Neuronal stem cell (in vitro differentiated cells): ENCODE measurements around the gene ALPP.

Source experiments
- DNase-seq: peaks from one replicate; pipeline ENCODE4 v3.0.0-alpha.2; 2013; ENCODE audit warnings: low spot score
- H2AFZ ChIP-seq: one replicate; pipeline ENCODE4 v1.6.1; 2013; ENCODE audit warnings: mild to moderate bottlenecking, low read length, inconsistent platforms
- H2AK5ac ChIP-seq: 2 replicates; pipeline ENCODE4 v1.6.1; 2013; ENCODE audit warnings: low read depth, mild to moderate bottlenecking, inconsistent platforms, low read length, moderate library complexity, mixed read lengths
- H2BK120ac ChIP-seq: 2 replicates; pipeline ENCODE4 v1.6.1; 2013; ENCODE audit warnings: low read depth, mild to moderate bottlenecking, inconsistent platforms, low read length, moderate library complexity, mixed read lengths
- H2BK12ac ChIP-seq: one replicate; pipeline ENCODE4 v1.6.1; 2013; ENCODE audit warnings: low read length, inconsistent platforms
- H2BK15ac ChIP-seq: 2 replicates; pipeline ENCODE4 v1.6.1; 2013; ENCODE audit warnings: mild to moderate bottlenecking, low read length, inconsistent platforms, mixed read lengths
- H2BK5ac ChIP-seq: one replicate; pipeline ENCODE4 v1.6.1; 2013; ENCODE audit warnings: inconsistent platforms, mild to moderate bottlenecking, low read length, moderate library complexity
- H3K14ac ChIP-seq: one replicate; pipeline ENCODE4 v1.6.1; 2013; ENCODE audit warnings: low read length, inconsistent platforms
- H3K18ac ChIP-seq: 2 replicates; pipeline ENCODE4 v1.6.1; 2013; ENCODE audit warnings: low read length, inconsistent platforms
- H3K23ac ChIP-seq: 2 replicates; pipeline ENCODE4 v1.6.1; 2013; ENCODE audit warnings: low read depth, mild to moderate bottlenecking, mixed read lengths, low read length, inconsistent platforms; ENCODE audit not compliant: poor library complexity
- H3K27ac ChIP-seq: replicated peaks from 3 replicates; pipeline ENCODE4 v1.5.1; 2013; ENCODE audit warnings: low read length, inconsistent platforms
- H3K27me3 ChIP-seq, 3 experiments: 2 replicates each; pipeline ENCODE4 v1.6.1; 2013; ENCODE audit warnings: low read length in 3 of 3, mild to moderate bottlenecking in 2 of 3, inconsistent platforms in 1 of 3, low read depth in 1 of 3, mixed read lengths in 1 of 3, moderate library complexity in 1 of 3; ENCODE audit not compliant: control insufficient read depth in 3 of 3, insufficient read depth in 3 of 3
- H3K36me3 ChIP-seq, 2 donors: replicated peaks in 1 of 2; 2 replicates each; pipeline ENCODE4 v1.6.1; 2013; ENCODE audit warnings: low read length in 2 of 2; ENCODE audit not compliant: control insufficient read depth in 2 of 2, insufficient read depth in 2 of 2
- H3K4ac ChIP-seq: 2 replicates; pipeline ENCODE4 v1.6.1; 2013; ENCODE audit warnings: inconsistent platforms, mild to moderate bottlenecking, low read length, moderate library complexity
- H3K4me1 ChIP-seq, 2 donors: 1 replicate in 1 of 2; 2 replicates in 1 of 2; pipeline ENCODE4 v1.6.1; 2013; ENCODE audit warnings: low read length in 2 of 2, low read depth in 1 of 2; ENCODE audit not compliant: control insufficient read depth in 2 of 2, insufficient read depth in 1 of 2
- H3K4me2 ChIP-seq: one replicate; pipeline ENCODE4 v1.6.1; 2013; ENCODE audit warnings: mild to moderate bottlenecking, low read length, inconsistent platforms; ENCODE audit not compliant: insufficient read depth, poor library complexity, severe bottlenecking
- H3K4me3 ChIP-seq, 2 donors: 2 replicates each; pipeline ENCODE4 v1.5.1; 2013; ENCODE audit warnings: low read length in 2 of 2, mild to moderate bottlenecking in 2 of 2, inconsistent platforms in 1 of 2, moderate library complexity in 1 of 2
- H3K79me1 ChIP-seq: one replicate; pipeline ENCODE4 v1.6.1; 2013; ENCODE audit warnings: low read depth, mild to moderate bottlenecking, inconsistent platforms, low read length, moderate library complexity
- H3K9ac ChIP-seq: one replicate; pipeline ENCODE4 v1.6.1; 2013; ENCODE audit warnings: mild to moderate bottlenecking, low read depth, low read length, inconsistent platforms; ENCODE audit not compliant: poor library complexity
- H3K9me3 ChIP-seq, 2 donors: replicated peaks in 1 of 2; 2 replicates each; pipeline versions ENCODE3 to v1.6.1; 2013; ENCODE audit warnings: low read length in 2 of 2, mild to moderate bottlenecking in 2 of 2, inconsistent platforms in 1 of 2, low read depth in 1 of 2, mixed read lengths in 1 of 2, moderate library complexity in 1 of 2; ENCODE audit not compliant: control insufficient read depth in 2 of 2, insufficient read depth in 1 of 2
- H4K8ac ChIP-seq: one replicate; pipeline ENCODE4 v1.6.1; 2013; ENCODE audit warnings: low read depth, mild to moderate bottlenecking, inconsistent platforms, low read length, moderate library complexity
- H4K91ac ChIP-seq: one replicate; pipeline ENCODE4 v1.6.1; 2013; ENCODE audit warnings: low read length, low read depth, mild to moderate bottlenecking, inconsistent platforms; ENCODE audit not compliant: poor library complexity
- WGBS, 2 donors: extraction: QIAGEN DNeasy Blood & Tissue Kit; methylation state at CpG; one replicate each; pipeline ENCODE4 v1.1.7; 2013; ENCODE audit warnings: missing lambda C conversion rate in 2 of 2, mixed read lengths in 1 of 2; ENCODE audit not compliant: insufficient read length in 2 of 2, insufficient replicate concordance in 1 of 2; ENCODE audit errors: extremely low coverage in 2 of 2; 5-methylcytosine and 5-hydroxymethylcytosine counted together

ALPP gene

GRCh38 chr2:232353096-232353495 lies 25.5 kb upstream of the ALPP start:
- Histone ChIP-seq H3K14ac (no peak overlapping the region), H3K4me1 (no peaks in the 10 kb centered on the region), H2AFZ (no peak overlapping the region), H3K9me3 (peaks cover 0 to 6% of the 10 kb centered on the region in 2 donors), H2BK120ac (no peak overlapping the region), H3K79me1 (no peaks in the 10 kb centered on the region), H2BK15ac (no peak overlapping the region), H2BK5ac (no peak overlapping the region), H3K4me3 (no peak overlapping the region), H3K23ac (no peak overlapping the region), H3K9ac (no peak overlapping the region), H3K18ac (no peak overlapping the region), H3K4ac (no peak overlapping the region), H2AK5ac (no peak overlapping the region), H2BK12ac (no peak overlapping the region), H3K36me3 (no peaks in the 10 kb centered on the region), H3K27ac (no peak overlapping the region), H4K8ac (no peak overlapping the region), H3K27me3 (peaks cover 0 to 24% (median 0%) of the 10 kb centered on the region in 3 experiments), H3K4me2 (no peak overlapping the region), H4K91ac (no peak overlapping the region)
- WGBS, 2 donors: no CpG with 5 or more reads among the region's 8 CpGs
- no peak for DNase-seq

- Histone ChIP-seq H2BK15ac (no peak overlapping the region), H3K4me1 (no peaks in the 10 kb centered on the region), H3K4ac (no peak overlapping the region), H4K91ac (no peak overlapping the region), H3K4me2 (no peak overlapping the region), H2BK12ac (no peak overlapping the region), H3K79me1 (no peaks in the 10 kb centered on the region), H3K18ac (no peak overlapping the region), H2AK5ac (no peak overlapping the region), H2AFZ (no peak overlapping the region), H3K23ac (no peak overlapping the region), H2BK5ac (peak overlapping the region; percentile 55), H3K27me3 (peaks cover 0 to 24% (median 0%) of the 10 kb centered on the region in 3 experiments), H3K4me3 (peak overlapping the region in 1 of 2 donors; percentile 20), H3K27ac (no peak overlapping the region), H2BK120ac (no peak overlapping the region), H3K9me3 (peaks cover 0 to 6% of the 10 kb centered on the region in 2 donors), H3K36me3 (no peaks in the 10 kb centered on the region), H3K14ac (no peak overlapping the region), H3K9ac (no peak overlapping the region), H4K8ac (no peak overlapping the region)
- no CpG with 5 or more reads among the region's 7 CpGs for WGBS, 2 donors
- DNase-seq: no peak
These were observed 24.9 kb upstream of the ALPP start for GRCh38 chr2:232353660-232354059.

GRCh38 chr2:232354069-232354468 lies 24.5 kb upstream of the ALPP start:
- Histone ChIP-seq H3K27ac (no peak overlapping the region), H2BK15ac (no peak overlapping the region), H2AFZ (no peak overlapping the region), H3K36me3 (no peaks in the 10 kb centered on the region), H2BK5ac (peak overlapping the region; percentile 55), H4K91ac (no peak overlapping the region), H3K9ac (no peak overlapping the region), H3K23ac (no peak overlapping the region), H3K4me3 (no peak overlapping the region), H2BK12ac (no peak overlapping the region), H4K8ac (no peak overlapping the region), H2AK5ac (no peak overlapping the region), H3K9me3 (peaks cover 0 to 6% of the 10 kb centered on the region in 2 donors), H3K4me2 (no peak overlapping the region), H3K18ac (no peak overlapping the region), H3K14ac (no peak overlapping the region), H3K27me3 (peaks cover 0 to 24% (median 0%) of the 10 kb centered on the region in 3 experiments), H3K4me1 (no peaks in the 10 kb centered on the region), H3K79me1 (no peaks in the 10 kb centered on the region), H2BK120ac (no peak overlapping the region), H3K4ac (no peak overlapping the region)
- no peak for DNase-seq
- no CpG with 5 or more reads among the region's 5 CpGs for WGBS, 2 donors

- H3K27ac ChIP-seq: no peak overlapping the region
- no peak overlapping the region for H3K4ac ChIP-seq
- no peak overlapping the region for H2BK12ac ChIP-seq
- H3K18ac ChIP-seq: no peak overlapping the region
- H3K4me2 ChIP-seq: no peak overlapping the region
- H3K36me3 ChIP-seq: no peaks in the 10 kb centered on the region
- H3K4me3 ChIP-seq: no peak overlapping the region
- WGBS, 2 donors: no CpG with 5 or more reads among the region's 5 CpGs
- no peak overlapping the region for H2BK5ac ChIP-seq
- H4K91ac ChIP-seq: no peak overlapping the region
- no peak overlapping the region for H3K14ac ChIP-seq
- H2BK120ac ChIP-seq: no peak overlapping the region
- H3K27me3 ChIP-seq: no peaks in the 10 kb centered on the region
- no peak overlapping the region for H4K8ac ChIP-seq
- H2AFZ ChIP-seq: no peak overlapping the region
- H3K9me3 ChIP-seq: no peaks in the 10 kb centered on the region
- no peaks in the 10 kb centered on the region for H3K79me1 ChIP-seq
- H3K23ac ChIP-seq: no peak overlapping the region
- H2BK15ac ChIP-seq: no peak overlapping the region
- no peak overlapping the region for H2AK5ac ChIP-seq
- no peak for DNase-seq
- no peak overlapping the region for H3K9ac ChIP-seq
- no peaks in the 10 kb centered on the region for H3K4me1 ChIP-seq
These were observed 16.9 kb upstream of the ALPP start for GRCh38 chr2:232361646-232362045.
